IMR-90 (cell line): ENCODE data around the gene EPHB1.

Source experiments
- CTCF ChIP-seq: conservative IDR thresholded peaks from 2 replicates; pipeline ENCODE4 v1.5.1; 2012; ENCODE audit warnings: mild to moderate bottlenecking, low read depth, low read length, improper control_type of control experiment
- POLR2A ChIP-seq: IDR thresholded peaks from 2 replicates; pipeline ENCODE4 v1.6.1; 2012; ENCODE audit warnings: mild to moderate bottlenecking, low read depth, low read length
- RFX5 ChIP-seq: IDR thresholded peaks from 2 replicates; pipeline ENCODE4 v1.8.0; 2012; ENCODE audit warnings: low read depth, mild to moderate bottlenecking, low read length, moderate library complexity
- SMC3 ChIP-seq: fragments of 150-350 bp; IDR thresholded peaks from 2 replicates; pipeline ENCODE4 v1.6.1; 2016; ENCODE audit warnings: low read depth, mild to moderate bottlenecking, antibody characterized with exemption, low read length, moderate library complexity
- USF2 ChIP-seq: fragments of 150-350 bp; IDR thresholded peaks from 2 replicates; pipeline ENCODE4 v1.6.1; 2017; ENCODE audit warnings: mild to moderate bottlenecking, antibody characterized with exemption, low read length, low read depth

- TF ChIP-seq CTCF (no peak), POLR2A (no peak), SMC3 (no peak), USF2 (no peak), RFX5 (no peak)
Measured at GRCh38 chr3:135128818-135129217, 333.8 kb downstream of the EPHB1 start.
